GM12874 (cell line): ENCODE results near the gene SLC33A1.

Experiments
- CTCF ChIP-seq: IDR thresholded peaks from 2 replicates; pipeline ENCODE4 v1.5.1; 2011; ENCODE audit warnings: low read depth, mild to moderate bottlenecking, control low read depth, low read length, moderate library complexity; ENCODE audit not compliant: insufficient read depth

The SLC33A1 gene

GRCh38 chr3:155853214-155854140, 750 bp downstream of the SLC33A1 start:
- no peak for TF ChIP-seq CTCF

DNA sequence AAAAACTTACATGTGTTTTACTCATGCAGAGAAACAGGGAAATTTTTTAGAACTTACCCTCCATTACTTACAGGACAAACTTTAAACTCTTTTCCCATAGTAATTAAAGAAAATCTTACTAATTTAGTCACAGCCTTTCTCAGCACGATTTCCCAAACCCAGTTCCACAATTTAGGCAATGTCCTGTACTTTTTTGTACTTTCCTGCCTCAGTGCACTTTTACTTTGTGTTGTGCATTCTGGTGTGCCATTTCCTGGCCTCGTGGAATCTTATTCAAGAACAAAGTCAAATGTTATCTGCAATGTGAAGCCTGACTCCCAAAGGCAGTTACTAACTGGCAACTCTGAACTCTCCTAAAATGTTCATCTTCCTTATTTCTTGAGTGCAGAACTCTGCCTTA, 1.9 kb downstream of the SLC33A1 start:
- TF ChIP-seq CTCF: no peak

DNA sequence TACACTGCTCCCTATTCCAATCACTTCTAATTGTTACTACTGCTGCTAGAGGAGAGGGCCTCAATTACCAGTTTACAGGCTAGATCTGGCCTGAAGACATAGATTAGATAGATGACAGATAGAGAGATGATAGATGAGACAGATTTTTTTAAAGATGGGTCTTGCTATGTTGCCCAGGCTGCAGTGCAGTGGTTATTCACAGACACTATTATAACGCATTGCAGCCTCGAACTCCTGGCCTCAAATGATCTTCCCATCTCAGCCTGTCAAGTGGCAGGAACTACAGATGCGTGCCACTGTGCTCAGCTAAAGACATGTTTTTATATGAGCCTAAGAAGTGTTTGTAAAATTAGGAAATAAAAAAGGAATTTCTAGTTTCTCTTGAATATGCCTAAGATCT, 6.2 kb downstream of the SLC33A1 start:
- no peak for TF ChIP-seq CTCF

DNA sequence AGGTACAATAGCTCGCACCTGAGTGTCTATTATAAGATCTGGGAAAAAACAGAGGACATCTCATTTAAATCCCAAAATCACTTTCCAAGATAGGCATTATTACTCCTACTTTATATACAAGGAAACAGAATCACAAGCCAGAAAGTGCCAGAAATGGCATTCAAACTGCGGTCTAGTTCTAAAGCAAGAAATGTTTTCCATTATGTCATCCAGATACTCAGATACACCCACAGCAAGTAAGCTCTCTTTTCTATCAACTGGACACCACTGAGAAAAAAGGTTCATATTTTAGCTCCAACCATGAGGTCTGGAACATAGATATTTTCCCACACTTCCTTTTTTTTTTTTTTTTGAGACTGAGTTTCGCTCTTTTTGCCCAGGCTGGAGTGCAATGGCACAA, 8.1 kb downstream of the SLC33A1 start:
- TF ChIP-seq CTCF: no peak

GRCh38 chr3:155843569-155843968, 10.7 kb downstream of the SLC33A1 start:
- TF ChIP-seq CTCF: no peak

DNA sequence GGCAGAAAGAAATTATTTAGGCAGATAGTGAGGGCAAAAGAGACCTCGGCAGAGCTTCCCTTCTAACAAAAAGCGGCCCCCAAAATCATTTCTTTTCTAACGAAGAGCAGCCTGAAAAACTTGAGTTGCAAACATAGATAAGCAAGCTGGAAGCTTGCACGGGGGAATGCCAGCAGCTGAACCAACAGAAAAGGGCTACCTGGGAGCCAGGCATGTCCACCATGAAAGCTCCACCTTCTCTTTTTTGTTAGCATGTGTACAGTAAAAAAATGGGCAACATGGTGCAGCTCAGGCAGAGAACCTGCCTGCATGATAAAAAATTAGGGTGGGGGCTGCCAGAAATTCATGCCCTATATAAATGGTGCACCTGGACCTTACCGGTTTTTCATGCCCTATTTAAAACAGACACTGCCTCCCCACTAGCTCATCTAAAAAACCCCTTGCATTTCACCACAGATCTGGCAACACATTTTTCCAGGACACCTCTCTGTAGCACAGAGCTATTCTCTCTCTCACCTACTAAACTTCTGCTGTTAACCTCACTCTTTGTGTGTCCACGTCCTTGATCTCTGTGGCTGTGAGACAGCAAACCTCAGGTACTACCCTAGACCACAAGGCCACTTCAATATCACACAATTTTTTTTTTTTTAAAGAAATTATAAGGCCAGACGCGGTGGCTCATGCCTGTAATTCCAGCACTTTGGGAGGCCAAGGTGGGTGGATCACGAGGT, 18.7 kb downstream of the SLC33A1 start:
- no peak for TF ChIP-seq CTCF

- no peak for TF ChIP-seq CTCF
Observed at GRCh38 chr3:155815030-155815545, 39.1 kb downstream of the SLC33A1 start.
